SK-N-SH (cell line): ENCODE results near the gene P2RY8. TPM values are rescaled to one million over a fixed set of nuclear protein-coding genes. Genes with fewer than 3 reads are reported as not detected.

Experiments used
- CTCF ChIA-PET: fragments of 300-600, 350-600 bp; formaldehyde crosslinking; extraction: SDS; loops from one replicate; lab custom pipeline; 2021; lab: Yijun Ruan, JAX
- POLR2A ChIA-PET: fragments of 350-600 bp; sonication (Branson Sonifier 250); formaldehyde crosslinking; extraction: SDS; loops from one replicate; lab custom pipeline; 2020; ENCODE audit warnings: antibody characterized with exemption, inconsistent platforms; lab: Yijun Ruan, JAX
- DNase-seq: peaks from one replicate; pipeline ENCODE4 v3.0.0; 2012
- H2AFZ ChIP-seq: fragments of 200-600 bp; sonication (generic); 2 replicates; pipeline ENCODE4 v1.8.1; 2016; ENCODE audit warnings: antibody characterized with exemption, mild to moderate bottlenecking, low read depth
- H3F3A ChIP-seq: fragments of 200-600 bp; sonication (generic); replicated peaks from 2 replicates; pipeline ENCODE3; 2016; ENCODE audit warnings: antibody characterized with exemption, mild to moderate bottlenecking; ENCODE audit not compliant: insufficient read depth
- H3K27ac ChIP-seq, 2 experiments: fragments of 200-500 bp in 1 of 2; fragments of 200-600 bp in 1 of 2; sonication (Bioruptor generic) in 1 of 2; sonication (generic), shearing (Covaris generic) in 1 of 2; 2 replicates each; pipeline versions ENCODE4 v1.5.1 to v1.6.1; 2014 to 2016; ENCODE audit warnings: low read depth in 2 of 2, inconsistent platforms in 1 of 2, low read length in 1 of 2, mild to moderate bottlenecking in 1 of 2, mixed read lengths in 1 of 2
- H3K27me3 ChIP-seq: fragments of 200-600 bp; sonication (generic), shearing (Covaris generic); 2 replicates; pipeline ENCODE4 v1.6.1; 2016; ENCODE audit warnings: mixed run types; ENCODE audit not compliant: insufficient read depth
- H3K36me3 ChIP-seq, 2 experiments: fragments of 200-500 bp in 1 of 2; fragments of 200-600 bp in 1 of 2; sonication (Bioruptor generic) in 1 of 2; sonication (generic) in 1 of 2; replicated peaks in 1 of 2; 2 replicates each; pipeline versions ENCODE3 to v1.5.1; 2014 to 2016; ENCODE audit warnings: low read length in 1 of 2, mild to moderate bottlenecking in 1 of 2; ENCODE audit not compliant: insufficient read depth in 2 of 2, control insufficient read depth in 1 of 2
- H3K4me1 ChIP-seq, 2 experiments: fragments of 200-500 bp in 1 of 2; fragments of 200-600 bp in 1 of 2; sonication (Bioruptor generic) in 1 of 2; sonication (generic), shearing (Covaris generic) in 1 of 2; 2 replicates each; pipeline versions ENCODE4 v1.5.1 to v1.6.1; 2014 to 2016; ENCODE audit warnings: low read depth in 1 of 2, low read length in 1 of 2, mixed run types in 1 of 2; ENCODE audit not compliant: insufficient read depth in 2 of 2, control insufficient read depth in 1 of 2
- H3K4me2 ChIP-seq: fragments of 200-600 bp; sonication (generic), shearing (Covaris generic); 2 replicates; pipeline ENCODE4 v1.6.1; 2017; ENCODE audit warnings: mixed run types
- H3K4me3 ChIP-seq, 2 experiments: fragments of 200-500 bp in 1 of 2; fragments of 200-600 bp in 1 of 2; sonication (Bioruptor generic) in 1 of 2; sonication (generic), shearing (Covaris generic) in 1 of 2; 2 replicates each; pipeline versions ENCODE4 v1.5.1 to v1.8.1; 2014 to 2016; ENCODE audit warnings: low read depth in 2 of 2, inconsistent platforms in 1 of 2, low read length in 1 of 2, mild to moderate bottlenecking in 1 of 2, mixed read lengths in 1 of 2, moderate library complexity in 1 of 2
- H3K79me2 ChIP-seq: fragments of 200-600 bp; sonication (generic); 2 replicates; pipeline ENCODE4 v1.8.1; 2017; ENCODE audit warnings: mild to moderate bottlenecking; ENCODE audit not compliant: insufficient read depth
- H3K9ac ChIP-seq: fragments of 200-600 bp; sonication (generic); 2 replicates; pipeline ENCODE4 v1.6.1; 2017; ENCODE audit warnings: mixed run types
- H3K9me2 ChIP-seq: fragments of 200-600 bp; sonication (generic); 2 replicates; pipeline ENCODE4 v1.6.1; 2017; ENCODE audit warnings: mixed run types
- H3K9me3 ChIP-seq: fragments of 200-600 bp; sonication (generic); 2 replicates; pipeline ENCODE4 v1.6.1; 2017; ENCODE audit warnings: mixed run types, mild to moderate bottlenecking, moderate library complexity
- H4K20me1 ChIP-seq: fragments of 200-600 bp; sonication (generic); 2 replicates; pipeline ENCODE4 v1.6.1; 2017; ENCODE audit warnings: mild to moderate bottlenecking, mixed run types; ENCODE audit not compliant: insufficient read depth
- CHD2 ChIP-seq: fragments of 150-350 bp; IDR thresholded peaks from 2 replicates; pipeline ENCODE4 v1.6.1; 2018; ENCODE audit warnings: low read length; ENCODE audit not compliant: partially characterized antibody
- ELF1 ChIP-seq: IDR thresholded peaks from 2 replicates; pipeline ENCODE4 v1.4.0; 2012
- EP300 ChIP-seq, 2 experiments: IDR thresholded peaks; 2 replicates each; pipeline versions ENCODE4 v1.4.0 to v1.6.1; 2012; ENCODE audit warnings: borderline replicate concordance in 1 of 2, low read depth in 1 of 2, low read length in 1 of 2
- GATA2 ChIP-seq: sonication (generic); formaldehyde crosslinking; IDR thresholded peaks from 2 replicates; pipeline ENCODE4 v1.5.0; 2020; ENCODE audit warnings: mild to moderate bottlenecking, missing genetic modification reagents
- IRF3 ChIP-seq: fragments of 150-350 bp; IDR thresholded peaks from 2 replicates; pipeline ENCODE4 v1.6.1; 2016; ENCODE audit warnings: mild to moderate bottlenecking, low read depth, low read length
- MAX ChIP-seq: IDR thresholded peaks from 2 replicates; pipeline ENCODE4 v1.4.0; 2012; ENCODE audit warnings: low read depth
- MEF2A ChIP-seq: IDR thresholded peaks from 2 replicates; pipeline ENCODE4 v1.4.0; 2012; ENCODE audit warnings: low read depth, borderline replicate concordance
- NRF1 ChIP-seq: IDR thresholded peaks from 2 replicates; pipeline ENCODE4 v1.6.1; 2012; ENCODE audit warnings: low read depth, mild to moderate bottlenecking, low read length
- PBX3 ChIP-seq: IDR thresholded peaks from 2 replicates; pipeline ENCODE4; 2012
- RCOR1 ChIP-seq: fragments of 150-350 bp; IDR thresholded peaks from 2 replicates; pipeline ENCODE4 v1.6.1; 2017; ENCODE audit warnings: antibody characterized with exemption, low read length
- REST ChIP-seq: IDR thresholded peaks from 2 replicates; pipeline ENCODE4 v1.6.1; 2012; ENCODE audit warnings: mild to moderate bottlenecking, low read depth, low read length, moderate library complexity
- SIN3A ChIP-seq: IDR thresholded peaks from 2 replicates; pipeline ENCODE4 v1.6.1; 2012; ENCODE audit warnings: low read depth, mild to moderate bottlenecking, low read length, moderate library complexity, borderline replicate concordance
- TAF1 ChIP-seq: IDR thresholded peaks from 2 replicates; pipeline ENCODE4 v1.6.1; 2012; ENCODE audit warnings: low read depth, mild to moderate bottlenecking, low read length, moderate library complexity, borderline replicate concordance
- USF2 ChIP-seq: fragments of 150-350 bp; IDR thresholded peaks from 2 replicates; pipeline ENCODE4 v1.6.1; 2017; ENCODE audit warnings: antibody characterized with exemption, low read length, low read depth, borderline replicate concordance
- YY1 ChIP-seq: IDR thresholded peaks from 2 replicates; pipeline ENCODE4 v1.4.0; 2012; ENCODE audit warnings: low read depth, mild to moderate bottlenecking
- WGBS: methylation state at CpG from one replicate; pipeline ENCODE4 v1.1.6; 2017; ENCODE audit warnings: low lambda C conversion rate; 5-methylcytosine and 5-hydroxymethylcytosine counted together
- polyA plus RNA-seq, 3 experiments: library from polyadenylated mRNA; depleted of rRNA; stranded (reverse); fragments of >200 nt; gene quantifications; 2 replicates each; pipeline ENCODE4 v1.2.3, GENCODE V29; 2012

The P2RY8 gene
- polyA plus RNA-seq, 1 of the 3 experiments (the other 2 are of a cell fraction), result 0.08 TPM

GRCh38 chrX:1421433-1422134, 115.4 kb downstream of the P2RY8 start:
- H3K79me2 ChIP-seq, result no peaks in the 10 kb centered on the region
- H3K27me3 ChIP-seq, result no peaks in the 10 kb centered on the region
- 93% methylated on average over 16 of the region's 19 CpGs for WGBS
- H3K27ac ChIP-seq, result no peak overlapping the region
- H3K4me2 ChIP-seq, result no peak overlapping the region
- peaks cover 9% of the 10 kb centered on the region for H3F3A ChIP-seq
- H3K4me1 ChIP-seq, result no peaks in the 10 kb centered on the region
- DNase-seq, result no peak
- no peak overlapping the region for H3K9ac ChIP-seq
- H3K4me3 ChIP-seq, result no peak overlapping the region; a peak in 1 of 4 replicates
- TF ChIP-seq PBX3 (0 out of 2 replicates have a peak, but pooled peaks have one; percentile 3), GATA2 (CRISPR knock-in tag) (no peak), REST (no peak)
- POLR2A ChIA-PET, result no interaction called here
- H3K9me3 ChIP-seq, result no peaks in the 10 kb centered on the region
- H2AFZ ChIP-seq, result no peak overlapping the region
- peaks cover 0 to 29% of the 10 kb centered on the region in 2 experiments for H3K36me3 ChIP-seq
- no peaks in the 10 kb centered on the region for H4K20me1 ChIP-seq
- CTCF ChIA-PET, result no interaction called here
- H3K9me2 ChIP-seq, result no peaks in the 10 kb centered on the region

- ChIA-PET POLR2A (no interaction called here), CTCF (no interaction called here)
- no peak overlapping the region for H3K4me3 ChIP-seq
- peaks cover 9% of the 10 kb centered on the region for H3F3A ChIP-seq
- no peak overlapping the region for H3K9ac ChIP-seq
- no peaks in the 10 kb centered on the region for H3K9me2 ChIP-seq
- H3K4me1 ChIP-seq, result no peaks in the 10 kb centered on the region
- DNase-seq, result no peak
- peaks cover 0 to 20% of the 10 kb centered on the region in 2 experiments for H3K36me3 ChIP-seq
- no peak overlapping the region for H2AFZ ChIP-seq
- H3K27me3 ChIP-seq, result no peaks in the 10 kb centered on the region
- WGBS, result 80% methylated on average over 14 of the region's 14 CpGs
- H3K79me2 ChIP-seq, result no peaks in the 10 kb centered on the region
- no peaks in the 10 kb centered on the region for H3K9me3 ChIP-seq
- no peak overlapping the region for H3K27ac ChIP-seq
- H3K4me2 ChIP-seq, result no peak overlapping the region
- H4K20me1 ChIP-seq, result no peaks in the 10 kb centered on the region
- TF ChIP-seq RCOR1 (no peak), EP300 (IDR thresholded peaks at IDR 0.05; ENCODE audit: borderline replicate concordance in 1 of 2, low read depth in 1 of 2, low read length in 1 of 2) (no peak), ELF1 (no peak), USF2 (no peak), REST (no peak), NRF1 (no peak), SIN3A (no peak), CHD2 (no peak), YY1 (no peak), TAF1 (no peak), MAX (no peak), MEF2A (no peak), IRF3 (no peak)
Measured at GRCh38 chrX:1420371-1420770, 116.6 kb downstream of the P2RY8 start.
